VCaP (cell line): ENCODE measurements around the gene UQCRFS1.

Experiments
- H3K27ac ChIP-seq: fragments of 450-650 bp; 2 replicates; pipeline ENCODE4 v1.5.1; 2017
- CTCF ChIP-seq: fragments of 450-650 bp; conservative IDR thresholded peaks from 2 replicates; pipeline ENCODE4 v1.5.1; 2017; ENCODE audit warnings: mild to moderate bottlenecking, moderate library complexity

UQCRFS1 gene

GRCh38 chr19:29193155-29193554 lies 19.8 kb downstream of the UQCRFS1 start:
- no peak overlapping the region for H3K27ac ChIP-seq
- TF ChIP-seq CTCF: no peak

- H3K27ac ChIP-seq: no peak overlapping the region
- TF ChIP-seq CTCF: no peak
Observed at GRCh38 chr19:29191005-29191404, 21.9 kb downstream of the UQCRFS1 start.

DNA sequence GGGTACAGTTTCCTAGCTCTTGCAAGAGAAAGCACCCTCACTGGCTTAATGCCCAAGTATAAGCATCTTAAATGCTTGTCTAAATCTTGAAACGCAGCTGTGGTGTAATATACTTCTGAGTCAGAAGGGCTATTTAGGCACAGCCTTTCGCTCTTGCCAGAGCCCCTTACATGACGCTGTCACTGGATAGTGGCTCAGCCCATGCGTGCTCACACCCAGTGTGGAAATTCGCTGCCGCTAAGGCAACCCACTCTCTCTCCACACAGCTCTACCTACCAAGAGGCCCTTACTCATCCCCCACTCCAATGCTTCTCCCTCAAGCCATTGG lies 24.0 kb downstream of the UQCRFS1 start:
- TF ChIP-seq CTCF: no peak

GRCh38 chr19:29188289-29189032 lies 24.5 kb downstream of the UQCRFS1 start:
- TF ChIP-seq CTCF: no peak

More for the DNA sequence above, 24.0 kb downstream of the UQCRFS1 start:
- no peak overlapping the region for H3K27ac ChIP-seq

GRCh38 chr19:29187676-29188075 lies 25.3 kb downstream of the UQCRFS1 start:
- TF ChIP-seq CTCF: no peak
- H3K27ac ChIP-seq: no peak overlapping the region

More at GRCh38 chr19:29188289-29189032, 24.5 kb downstream of the UQCRFS1 start:
- H3K27ac ChIP-seq: no peak overlapping the region

- H3K27ac ChIP-seq: no peak overlapping the region
- TF ChIP-seq CTCF: no peak
Observed at GRCh38 chr19:29185427-29185826, 27.5 kb downstream of the UQCRFS1 start.

- no peak overlapping the region for H3K27ac ChIP-seq
- TF ChIP-seq CTCF: no peak
Observed at GRCh38 chr19:29176981-29177754, 35.8 kb downstream of the UQCRFS1 start.
